ENCODE measurements around the gene RNFT2.

RNFT2 gene

DNA sequence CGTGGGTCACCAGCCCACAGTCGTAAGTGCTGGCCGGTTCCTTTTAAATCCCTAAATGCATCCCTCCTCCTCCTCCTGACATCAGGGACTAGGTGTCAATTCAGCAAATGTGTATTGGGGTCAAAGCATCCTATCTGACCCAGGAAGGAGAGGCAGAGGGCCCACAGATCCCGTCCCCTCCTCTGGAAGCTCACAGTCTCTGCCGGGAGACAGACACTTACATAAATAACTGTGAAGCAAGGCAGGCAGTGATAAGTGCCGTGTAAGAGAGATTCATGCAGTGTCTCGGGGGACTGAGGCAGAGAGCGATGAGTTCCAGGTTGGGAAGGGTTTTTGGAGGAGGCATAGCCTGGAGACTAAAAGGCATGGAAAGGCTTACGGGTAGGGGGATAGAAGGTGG, 99.0 kb downstream of the RNFT2 start:
- no peak for DNase-seq (ENCODE audit: low spot score)

DNA sequence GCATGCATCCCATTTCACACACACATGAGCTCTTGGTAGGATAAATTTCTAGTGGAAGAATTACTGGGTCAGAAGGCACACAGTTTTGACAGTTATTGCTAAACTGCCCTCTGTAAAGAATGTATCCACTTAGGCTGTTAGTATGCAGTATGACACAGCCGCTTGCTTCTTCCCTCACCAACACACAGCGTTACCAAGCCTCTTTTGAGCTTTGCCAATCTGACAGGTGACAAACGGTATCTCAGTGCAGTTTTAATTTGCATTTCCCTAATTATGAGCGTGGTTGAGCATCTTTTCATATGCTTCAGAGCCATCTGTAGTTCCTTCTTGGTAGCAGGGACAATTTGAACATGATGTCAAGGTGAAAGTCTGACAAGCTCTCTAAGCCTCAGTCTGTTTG, 100.2 kb downstream of the RNFT2 start:
- no peak for DNase-seq (ENCODE audit: low spot score)

DNA sequence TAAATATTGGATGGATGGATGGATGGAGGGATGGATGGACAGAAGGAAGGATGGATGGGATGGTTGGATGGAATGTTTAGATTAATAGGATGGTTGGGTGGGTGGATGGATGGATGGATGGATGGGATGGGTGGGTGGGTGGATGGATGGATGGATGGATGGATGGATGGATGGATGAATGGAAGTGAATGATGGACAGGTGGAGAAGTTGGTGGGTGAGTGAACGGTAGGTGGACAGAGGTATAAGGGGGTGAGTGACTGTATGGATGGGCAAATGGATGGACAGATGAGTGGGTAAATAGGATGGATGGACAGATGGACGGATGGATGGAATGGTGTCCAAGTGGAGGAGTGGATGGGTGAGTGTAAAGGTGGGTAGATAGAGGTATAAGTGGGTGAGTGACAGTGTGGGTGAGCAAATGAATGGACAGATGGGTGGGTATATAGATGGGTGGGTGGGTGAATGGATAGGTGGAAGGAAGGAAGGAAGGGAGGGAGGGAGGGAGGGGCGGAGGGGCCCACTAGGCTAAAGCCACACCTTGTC, 101.2 kb downstream of the RNFT2 start:
- DNase-seq (ENCODE audit: low spot score), result no peak

DNA sequence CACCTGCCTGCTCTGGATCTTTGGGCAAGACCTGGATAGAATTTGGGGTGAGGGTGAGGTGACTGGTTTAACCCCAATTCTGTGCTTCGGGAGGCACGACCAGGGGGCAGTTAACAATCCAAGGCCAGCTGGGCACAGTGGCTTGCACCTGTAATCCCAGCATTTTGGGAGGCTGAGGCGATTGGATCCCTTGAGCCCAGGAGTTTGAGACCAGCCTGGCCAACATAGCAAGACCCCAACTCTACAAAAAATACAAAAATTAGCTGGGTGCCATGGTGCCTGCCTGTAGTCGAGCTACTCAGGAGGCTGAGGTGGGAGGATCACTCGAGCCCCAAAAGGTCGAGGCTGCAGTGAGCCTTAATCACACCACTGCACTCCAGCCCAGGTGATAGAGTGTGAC, 105.0 kb downstream of the RNFT2 start:
- no peak for DNase-seq (ENCODE audit: low spot score)

DNA sequence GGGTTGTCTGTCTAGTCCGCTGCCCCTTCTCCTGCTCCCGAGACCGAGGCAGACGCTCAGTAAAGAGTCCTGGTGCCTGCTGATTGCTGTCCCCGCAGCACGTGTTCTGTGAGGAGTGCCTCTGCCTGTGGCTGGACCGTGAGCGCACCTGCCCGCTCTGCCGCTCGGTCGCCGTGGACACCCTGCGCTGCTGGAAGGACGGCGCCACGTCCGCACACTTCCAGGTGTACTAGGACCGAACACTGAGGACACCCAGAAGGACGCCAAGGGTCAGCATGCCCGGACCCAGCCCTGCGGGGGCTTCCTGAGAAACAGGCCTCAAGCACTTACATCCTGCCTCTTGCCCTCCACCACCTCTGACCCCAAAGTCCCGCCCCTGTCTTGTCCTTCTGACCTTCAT, 111.1 kb downstream of the RNFT2 start:
- DNase-seq (ENCODE audit: low spot score), result no peak

DNA sequence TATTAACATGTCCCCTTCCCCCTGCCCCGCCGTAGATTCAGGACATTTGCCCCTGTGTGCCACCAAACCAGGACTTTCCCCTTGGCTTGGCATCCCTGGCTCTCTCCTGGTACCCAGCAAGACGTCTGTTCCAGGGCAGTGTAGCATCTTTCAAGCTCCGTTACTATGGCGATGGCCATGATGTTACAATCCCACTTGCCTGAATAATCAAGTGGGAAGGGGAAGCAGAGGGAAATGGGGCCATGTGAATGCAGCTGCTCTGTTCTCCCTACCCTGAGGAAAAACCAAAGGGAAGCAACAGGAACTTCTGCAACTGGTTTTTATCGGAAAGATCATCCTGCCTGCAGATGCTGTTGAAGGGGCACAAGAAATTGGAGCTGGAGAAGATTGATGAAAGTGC, 114.2 kb downstream of the RNFT2 start:
- DNase-seq (ENCODE audit: low spot score), result no peak

DNA sequence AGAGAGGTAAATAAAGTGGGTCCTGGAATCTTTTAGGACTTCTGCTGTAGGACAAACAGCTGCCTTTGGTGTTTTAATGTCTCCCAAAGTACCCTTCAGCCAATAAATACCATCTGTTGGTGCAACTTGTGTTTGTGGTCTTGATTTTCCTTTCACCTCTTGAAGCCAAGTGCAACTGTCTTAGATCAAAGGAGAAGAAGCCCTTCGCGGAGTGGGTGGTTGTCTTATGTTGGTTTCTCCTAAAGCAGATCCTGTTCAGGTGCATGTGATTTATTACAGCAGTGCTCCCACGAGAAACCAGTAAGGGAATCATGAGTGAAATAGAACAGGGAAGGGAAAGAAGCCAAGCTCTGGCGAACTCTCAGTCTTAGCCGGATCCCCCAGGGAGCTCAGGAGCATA, 115.4 kb downstream of the RNFT2 start:
- no peak for DNase-seq (ENCODE audit: low spot score)

DNA sequence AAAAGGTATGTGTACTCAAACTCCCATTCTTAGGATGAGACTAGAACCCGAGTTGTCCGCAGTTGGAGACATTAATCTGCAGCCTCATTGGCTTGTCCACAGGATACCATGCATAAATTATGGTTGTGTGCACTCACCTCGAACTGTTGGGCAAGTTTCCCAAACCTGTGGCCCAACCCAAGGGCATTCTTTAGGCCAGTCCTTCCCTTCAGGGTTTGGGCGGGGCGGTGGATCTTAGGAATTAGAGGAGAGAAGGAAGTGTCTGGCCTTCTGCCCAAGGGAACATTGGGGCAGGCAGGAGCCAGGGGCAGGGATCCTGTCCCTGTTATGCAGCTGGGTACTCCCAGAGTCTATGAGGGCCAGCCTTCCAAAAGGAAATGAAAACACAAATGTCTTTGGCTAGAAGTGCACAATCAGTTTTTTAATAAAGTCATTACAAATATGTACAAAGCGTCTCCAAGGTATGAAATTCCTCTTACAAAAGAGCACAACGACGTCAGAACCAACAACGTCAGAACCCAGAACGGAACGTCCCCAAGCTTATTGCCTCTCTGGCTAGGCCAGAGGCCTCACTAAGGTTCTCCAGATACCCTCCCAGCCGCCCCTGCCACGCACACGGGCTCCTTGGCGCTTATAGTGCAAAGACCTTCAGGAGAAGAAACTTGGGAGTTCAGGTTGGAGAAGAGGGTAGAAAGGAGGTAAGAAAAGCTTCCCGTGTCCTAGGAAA, 117.8 kb downstream of the RNFT2 start:
- DNase-seq (ENCODE audit: low spot score), result no peak

DNA sequence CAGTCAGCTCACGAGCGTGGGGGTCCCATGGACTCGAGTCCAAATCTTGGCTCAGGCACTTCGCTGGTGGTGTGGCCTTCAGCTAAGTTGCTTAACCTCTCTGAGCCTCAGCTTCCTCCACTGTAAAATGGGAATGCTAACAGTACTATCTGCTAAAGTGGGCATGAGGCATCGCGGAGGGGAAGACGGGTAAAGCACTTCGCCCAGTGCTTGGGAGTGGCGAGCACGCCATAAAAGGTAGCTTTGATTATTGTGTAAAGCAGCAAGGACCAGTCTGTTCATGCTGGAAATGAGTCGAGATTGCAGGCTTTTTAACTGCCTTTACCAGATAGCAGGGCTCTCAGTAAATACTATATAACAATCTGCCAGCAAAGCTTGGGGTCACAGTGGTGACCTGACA, 118.6 kb downstream of the RNFT2 start:
- no peak for DNase-seq (ENCODE audit: low spot score)

DNA sequence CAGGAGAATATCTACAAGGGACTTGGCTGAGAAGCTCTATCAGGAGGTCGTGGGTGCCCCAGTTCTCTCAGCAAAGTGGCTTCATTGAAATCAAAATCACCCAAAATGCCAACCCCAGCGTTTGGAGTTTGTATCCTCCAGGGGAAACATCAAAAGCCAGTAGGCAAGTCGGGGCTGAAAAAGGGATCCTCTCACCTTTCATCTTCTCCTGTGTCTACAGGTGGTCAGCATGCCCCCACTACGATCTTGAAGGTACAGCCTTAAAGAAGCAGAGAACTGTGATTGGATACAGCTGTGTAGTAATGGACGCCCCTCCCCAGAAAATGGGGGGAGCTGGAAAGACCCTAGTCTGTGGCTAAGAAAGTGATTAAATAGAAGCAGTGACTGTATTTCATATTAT, 121.0 kb downstream of the RNFT2 start:
- DNase-seq (ENCODE audit: low spot score), result no peak

DNA sequence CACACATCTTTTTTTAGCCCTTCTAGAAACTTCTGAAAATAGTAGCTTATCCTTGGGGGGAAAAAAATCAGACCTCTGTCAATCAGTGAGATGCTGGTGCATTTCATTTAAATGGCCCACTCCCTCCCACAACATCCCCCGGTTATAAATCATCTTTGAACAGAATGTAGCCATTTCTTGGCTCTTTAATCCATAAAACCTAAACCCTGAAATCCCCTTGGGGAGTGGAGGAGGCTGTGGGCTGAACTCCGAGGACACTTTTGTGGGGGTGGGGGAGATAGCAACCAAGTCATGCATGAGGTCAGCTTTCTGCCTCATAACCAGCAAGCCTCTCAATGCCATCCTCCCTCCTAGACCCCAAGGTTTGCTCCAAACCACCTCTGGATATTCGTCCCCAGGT, 122.1 kb downstream of the RNFT2 start:
- DNase-seq (ENCODE audit: low spot score), result no peak

DNA sequence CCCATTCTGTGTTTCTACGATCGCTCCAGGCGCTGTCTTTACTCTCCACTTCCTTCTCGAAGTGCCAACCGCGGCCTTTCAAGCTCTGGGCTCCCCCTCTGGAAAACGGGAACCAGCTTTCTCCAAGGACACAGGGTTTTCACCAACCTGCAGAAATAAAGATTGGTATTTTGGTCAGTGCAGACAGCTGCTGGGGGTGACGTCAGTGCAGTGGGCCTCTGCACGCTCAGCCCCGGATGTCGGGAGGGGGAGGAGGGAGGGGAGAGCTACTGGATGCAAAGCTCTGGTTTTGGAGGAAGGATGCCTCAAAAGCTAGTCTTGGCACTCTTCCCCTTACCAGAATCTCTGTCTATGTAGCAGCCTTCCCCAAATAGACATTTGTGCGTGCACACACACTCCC, 123.2 kb downstream of the RNFT2 start:
- DNase-seq (ENCODE audit: low spot score), result no peak

DNA sequence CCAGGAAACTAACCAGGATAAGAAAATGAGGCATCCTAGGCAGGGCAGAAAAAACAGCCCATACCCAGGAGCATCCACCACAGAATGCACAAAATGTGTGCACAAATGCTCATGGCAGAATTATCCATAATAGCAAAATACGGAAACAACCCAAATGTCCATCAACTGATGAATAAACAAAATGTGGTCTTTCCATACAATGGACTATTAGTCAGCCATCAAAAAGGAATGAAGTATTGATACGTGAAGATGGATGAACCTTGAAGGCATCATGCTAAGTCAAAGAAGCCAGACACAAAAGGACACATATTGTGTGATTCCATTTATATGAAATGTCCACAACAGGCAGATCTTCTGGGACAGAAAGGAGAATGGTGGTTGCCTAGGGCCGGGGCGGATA, 124.1 kb downstream of the RNFT2 start:
- DNase-seq (ENCODE audit: low spot score), result no peak

DNA sequence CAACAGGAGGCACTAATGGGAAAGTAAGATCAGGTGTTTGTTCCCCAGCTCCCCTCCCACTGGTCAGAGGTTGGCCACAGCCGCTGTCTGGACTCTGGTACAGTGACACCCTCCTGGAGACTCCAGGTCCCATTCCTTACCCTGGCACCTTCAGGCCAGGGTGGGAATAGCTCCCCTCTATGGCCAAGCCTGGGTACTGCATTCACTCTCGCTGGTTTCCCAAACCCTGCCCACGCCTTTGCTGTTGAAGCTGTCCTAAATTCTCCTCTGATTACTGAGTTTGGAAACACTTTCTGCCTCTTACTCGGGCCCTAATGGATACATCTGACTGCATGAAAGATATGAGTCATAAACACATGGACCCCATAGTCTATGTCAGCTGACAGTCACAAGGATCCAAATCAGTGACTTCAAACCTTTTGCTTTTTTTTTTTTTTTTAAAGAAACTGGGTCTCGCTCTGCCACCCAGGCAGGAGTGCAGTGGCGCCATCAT, 125.2 kb downstream of the RNFT2 start:
- DNase-seq (ENCODE audit: low spot score), result peak; percentile 43

DNA sequence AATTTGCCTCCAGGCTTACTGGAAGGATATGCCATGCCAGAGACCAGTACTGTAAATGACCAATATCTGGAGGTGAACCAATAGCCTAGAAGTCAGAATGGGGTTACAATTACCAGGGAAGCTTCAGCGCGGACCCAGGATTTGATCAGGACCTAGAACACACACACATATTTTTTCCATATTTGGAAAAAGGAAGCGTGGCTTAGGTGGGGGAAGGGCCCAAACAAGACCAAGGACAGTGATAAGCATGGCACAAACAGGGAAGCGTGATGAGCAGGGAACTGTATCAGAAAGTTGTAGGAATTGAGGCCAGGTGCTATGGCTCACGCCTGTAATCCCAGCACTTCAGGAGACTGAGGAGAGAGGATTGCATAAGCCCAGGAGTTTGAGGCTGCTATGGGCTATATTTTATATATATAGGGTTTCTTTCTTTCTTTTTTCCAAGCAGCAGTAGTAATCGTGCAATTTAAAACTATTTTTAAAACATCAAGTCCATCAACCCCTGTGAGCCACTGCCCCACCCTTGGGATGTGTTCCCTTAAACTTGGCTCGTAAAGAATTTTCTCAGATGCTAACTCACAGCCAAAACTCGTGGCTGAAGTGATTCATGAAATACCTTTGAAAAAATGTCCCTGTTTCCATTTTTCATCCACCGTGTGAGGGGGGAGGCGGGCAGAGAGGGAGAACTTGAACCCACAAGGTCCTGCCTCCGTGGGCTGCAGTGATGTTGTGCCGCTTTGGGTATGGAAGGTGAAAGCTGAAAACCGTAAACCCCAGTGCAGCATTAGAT, 126.5 kb downstream of the RNFT2 start:
- DNase-seq (ENCODE audit: low spot score), result no peak

DNA sequence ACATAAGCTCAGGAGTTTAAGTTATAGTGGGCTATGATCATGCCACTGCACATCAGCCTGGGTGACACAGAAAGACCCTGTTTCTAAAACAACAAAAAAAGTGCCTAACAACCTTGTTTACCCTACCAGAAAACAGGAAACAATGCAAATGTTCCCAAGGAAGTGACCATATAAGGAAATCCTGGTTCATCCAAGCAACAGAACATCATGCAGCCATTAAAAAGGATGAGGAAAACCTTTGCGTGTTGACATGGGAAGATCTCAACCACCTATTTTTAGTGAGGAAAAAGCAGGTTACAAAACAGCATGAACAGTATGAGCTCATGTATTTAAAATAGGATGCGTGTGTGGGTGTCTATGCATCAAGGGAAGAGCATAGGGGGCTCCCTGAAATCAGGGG, 129.4 kb downstream of the RNFT2 start:
- DNase-seq (ENCODE audit: low spot score), result no peak

DNA sequence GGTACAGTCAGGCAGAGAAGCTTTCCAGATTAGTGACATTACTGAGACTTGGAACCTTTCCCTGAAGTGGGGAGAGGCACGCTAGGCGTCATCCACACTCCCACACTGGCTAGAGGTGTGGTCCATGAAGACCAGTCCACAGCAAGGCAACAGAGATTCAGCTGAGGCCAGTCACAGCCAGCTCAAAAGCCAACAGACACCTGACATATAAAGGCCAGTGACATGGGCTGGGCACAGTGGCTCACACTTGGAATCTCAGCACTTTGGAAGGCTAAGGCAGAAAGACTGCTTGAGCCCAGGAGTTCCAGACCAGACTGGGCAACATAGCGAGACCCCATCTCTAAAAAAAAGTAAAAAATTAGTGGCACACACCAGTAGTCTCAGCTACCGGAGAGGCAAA, 132.2 kb downstream of the RNFT2 start:
- DNase-seq (ENCODE audit: low spot score), result no peak

DNA sequence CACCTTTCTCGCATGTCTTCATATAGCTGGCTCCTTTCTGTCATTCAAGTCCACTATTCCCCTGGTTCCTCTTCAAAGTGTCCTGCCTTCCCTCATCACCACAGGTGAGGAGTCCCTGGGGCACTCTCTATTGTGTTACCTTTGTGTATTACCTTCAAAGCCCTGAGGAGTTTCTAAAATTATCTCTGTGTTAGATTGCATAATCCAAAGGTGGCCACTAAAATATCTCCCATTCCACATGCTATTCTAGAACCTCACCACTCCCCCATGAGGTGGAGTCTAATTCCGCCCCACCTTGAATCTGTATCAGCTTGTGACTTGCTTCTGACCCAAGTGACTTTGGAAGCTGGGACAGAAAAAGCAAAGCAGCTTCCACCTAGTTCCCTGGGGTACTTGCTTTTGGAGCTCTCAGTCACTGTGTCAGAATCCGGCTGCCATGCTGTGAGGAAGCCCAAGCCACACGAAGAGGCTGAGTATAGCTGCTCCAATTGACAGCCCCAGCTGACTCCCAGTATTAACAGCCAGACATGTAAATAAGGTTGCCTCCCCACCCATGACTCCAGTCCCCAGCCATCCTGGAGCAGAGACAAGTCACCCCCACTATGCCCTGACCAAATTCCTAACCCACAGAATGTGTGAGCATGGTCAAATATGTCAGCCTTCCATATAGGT, 136.3 kb downstream of the RNFT2 start:
- no peak for DNase-seq (ENCODE audit: low spot score)

DNA sequence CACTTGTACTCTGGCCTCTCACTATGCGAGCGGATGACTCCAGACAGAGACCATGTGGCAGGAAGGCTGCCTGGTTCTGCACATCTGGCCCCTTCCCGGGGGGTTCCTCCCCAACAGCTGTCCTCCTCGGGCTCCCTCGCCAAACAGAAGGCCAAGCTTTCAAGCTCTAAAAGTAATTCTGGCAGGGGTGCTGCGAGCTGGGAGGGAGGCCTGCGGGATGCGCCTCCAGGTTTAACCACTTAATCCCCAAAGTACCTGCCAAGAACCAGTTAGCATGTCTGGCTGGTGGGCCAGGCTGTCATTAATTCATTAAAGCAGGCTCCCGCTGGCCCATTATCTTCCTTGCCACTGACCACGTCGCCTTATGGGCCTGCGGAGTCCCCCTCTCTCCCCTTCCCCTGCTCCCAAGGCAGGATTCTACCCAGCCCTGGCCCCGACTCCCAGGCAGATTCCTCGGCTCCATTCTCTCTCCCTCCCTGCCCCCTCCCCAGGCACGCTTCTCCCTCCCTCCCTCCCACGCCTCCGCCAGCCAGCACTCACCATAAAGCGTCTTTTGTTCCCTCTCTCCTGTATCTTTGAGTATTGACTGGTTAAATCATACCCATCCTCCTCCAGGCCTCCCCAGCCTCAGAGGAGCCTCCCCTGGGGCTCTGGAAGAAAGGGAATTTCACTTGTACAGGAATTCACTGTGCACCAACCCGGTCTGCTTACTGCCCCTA, 138.2 kb downstream of the RNFT2 start:
- DNase-seq (ENCODE audit: low spot score), result no peak

DNA sequence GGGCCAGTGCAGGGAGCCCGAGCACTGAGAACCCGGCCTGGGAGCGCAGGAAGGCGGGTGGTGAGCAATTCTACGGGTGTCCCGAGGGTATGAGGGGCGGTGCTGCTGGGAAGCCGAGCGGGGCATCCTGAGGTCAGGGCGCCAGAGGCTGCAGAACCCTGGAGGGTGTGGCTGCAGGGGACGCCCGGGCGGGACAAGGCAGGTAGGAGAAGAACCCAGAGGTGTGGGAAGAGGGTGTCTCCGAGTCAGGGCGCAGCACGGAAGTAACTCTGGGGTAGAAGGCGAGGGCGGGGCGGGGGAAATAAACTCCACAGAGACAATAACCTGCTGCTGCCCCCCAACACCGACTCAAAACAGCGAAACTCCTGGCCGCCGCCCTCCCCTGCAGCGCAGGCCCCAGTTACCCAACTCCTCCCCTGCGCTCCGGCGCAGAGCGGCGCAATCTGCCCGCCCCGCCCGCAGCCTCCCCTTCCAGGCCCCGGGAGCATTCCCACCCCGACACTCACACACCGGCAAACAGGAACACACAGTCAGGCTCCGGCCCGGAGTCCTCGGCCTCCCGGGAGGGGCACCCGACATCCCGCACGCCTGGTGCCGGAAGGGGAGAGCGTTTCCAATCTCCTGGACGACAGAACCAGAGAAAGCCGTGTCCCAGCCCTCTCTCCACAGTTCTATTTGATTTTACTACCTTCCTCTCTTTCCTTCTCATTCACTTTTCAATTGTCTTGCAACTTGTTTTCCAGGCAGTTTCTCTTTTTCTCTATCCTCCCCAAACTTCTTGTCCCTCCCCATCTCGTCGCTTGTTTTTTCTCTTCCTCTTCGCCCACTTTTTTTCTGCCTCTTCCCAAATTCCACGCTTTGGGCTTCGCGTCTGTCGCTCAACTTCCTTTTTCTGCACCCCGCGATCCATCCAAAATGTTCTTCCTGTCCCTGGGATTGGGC, 140.7 kb downstream of the RNFT2 start:
- peak; percentile 54 for DNase-seq (ENCODE audit: low spot score)
